GM12878 (cell line): ENCODE measurements around the gene SMCO4.

Experiments
- CREB1 ChIP-seq: IDR thresholded peaks from 2 replicates; pipeline ENCODE4 v1.6.1; 2012; ENCODE audit warnings: low read depth, mild to moderate bottlenecking, inconsistent platforms
- TCF3 ChIP-seq: IDR thresholded peaks from 2 replicates; pipeline ENCODE4 v1.6.1; 2012; ENCODE audit warnings: low read depth, mild to moderate bottlenecking, low read length, borderline replicate concordance; ENCODE audit not compliant: insufficient read depth
- TF ChIP-seq, protein P1 (sequence below), 3 experiments: IDR thresholded peaks in 2 of 3; conservative IDR thresholded peaks in 1 of 3; 2 replicates each; pipeline ENCODE4 v1.5.1; 2011; ENCODE audit warnings: low read depth in 3 of 3, low read length in 3 of 3, mild to moderate bottlenecking in 3 of 3, control low read depth in 2 of 3, moderate library complexity in 2 of 3, inconsistent platforms in 1 of 3, mixed read lengths in 1 of 3; ENCODE audit not compliant: control insufficient read depth in 2 of 3, insufficient read depth in 1 of 3; ENCODE audit errors: extremely low read depth in 1 of 3
- TF ChIP-seq, protein P2 (sequence below): IDR thresholded peaks from 2 replicates; pipeline ENCODE4 v1.6.1; 2012; ENCODE audit warnings: low read depth, low read length, improper control_type of control experiment
- TF ChIP-seq, protein P3 (sequence below): fragments of 450-650 bp; IDR thresholded peaks from 2 replicates; pipeline ENCODE4 v1.6.1; 2016; ENCODE audit warnings: mild to moderate bottlenecking

DNA sequence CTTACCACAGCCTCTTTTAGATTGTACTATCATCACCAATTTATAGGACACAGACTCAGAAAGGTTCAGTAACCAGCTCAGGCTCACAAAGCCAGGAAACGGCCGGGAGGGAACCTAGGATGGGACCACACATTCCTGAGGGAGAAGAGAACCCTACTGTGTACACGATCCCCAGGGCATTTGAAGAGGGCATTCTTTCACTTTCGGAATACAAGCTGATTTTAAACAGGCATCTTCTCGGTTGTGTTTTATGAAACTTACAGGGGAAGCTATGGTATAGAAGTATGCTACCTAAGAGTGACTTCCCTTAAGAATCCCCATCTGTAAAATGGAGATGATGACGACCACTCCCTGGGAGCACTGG is 19.0 kb downstream of the SMCO4 start:
- TF ChIP-seq TCF3 (no peak), CREB1 (0 out of 2 replicates have a peak, but pooled peaks have one; percentile 0)
- TF ChIP-seq, protein P1, sequence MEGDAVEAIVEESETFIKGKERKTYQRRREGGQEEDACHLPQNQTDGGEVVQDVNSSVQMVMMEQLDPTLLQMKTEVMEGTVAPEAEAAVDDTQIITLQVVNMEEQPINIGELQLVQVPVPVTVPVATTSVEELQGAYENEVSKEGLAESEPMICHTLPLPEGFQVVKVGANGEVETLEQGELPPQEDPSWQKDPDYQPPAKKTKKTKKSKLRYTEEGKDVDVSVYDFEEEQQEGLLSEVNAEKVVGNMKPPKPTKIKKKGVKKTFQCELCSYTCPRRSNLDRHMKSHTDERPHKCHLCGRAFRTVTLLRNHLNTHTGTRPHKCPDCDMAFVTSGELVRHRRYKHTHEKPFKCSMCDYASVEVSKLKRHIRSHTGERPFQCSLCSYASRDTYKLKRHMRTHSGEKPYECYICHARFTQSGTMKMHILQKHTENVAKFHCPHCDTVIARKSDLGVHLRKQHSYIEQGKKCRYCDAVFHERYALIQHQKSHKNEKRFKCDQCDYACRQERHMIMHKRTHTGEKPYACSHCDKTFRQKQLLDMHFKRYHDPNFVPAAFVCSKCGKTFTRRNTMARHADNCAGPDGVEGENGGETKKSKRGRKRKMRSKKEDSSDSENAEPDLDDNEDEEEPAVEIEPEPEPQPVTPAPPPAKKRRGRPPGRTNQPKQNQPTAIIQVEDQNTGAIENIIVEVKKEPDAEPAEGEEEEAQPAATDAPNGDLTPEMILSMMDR (IDR thresholded peaks at IDR 0.05 in 2 of 3, conservative IDR thresholded peaks at IDR 0.05 in 1 of 3; ENCODE audit: control insufficient read depth in 2 of 3, extremely low read depth in 1 of 3, insufficient read depth in 1 of 3, low read depth in 3 of 3, low read length in 3 of 3): no peak
- TF ChIP-seq, protein P2, sequence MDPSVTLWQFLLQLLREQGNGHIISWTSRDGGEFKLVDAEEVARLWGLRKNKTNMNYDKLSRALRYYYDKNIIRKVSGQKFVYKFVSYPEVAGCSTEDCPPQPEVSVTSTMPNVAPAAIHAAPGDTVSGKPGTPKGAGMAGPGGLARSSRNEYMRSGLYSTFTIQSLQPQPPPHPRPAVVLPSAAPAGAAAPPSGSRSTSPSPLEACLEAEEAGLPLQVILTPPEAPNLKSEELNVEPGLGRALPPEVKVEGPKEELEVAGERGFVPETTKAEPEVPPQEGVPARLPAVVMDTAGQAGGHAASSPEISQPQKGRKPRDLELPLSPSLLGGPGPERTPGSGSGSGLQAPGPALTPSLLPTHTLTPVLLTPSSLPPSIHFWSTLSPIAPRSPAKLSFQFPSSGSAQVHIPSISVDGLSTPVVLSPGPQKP: no peak
- TF ChIP-seq, protein P3, sequence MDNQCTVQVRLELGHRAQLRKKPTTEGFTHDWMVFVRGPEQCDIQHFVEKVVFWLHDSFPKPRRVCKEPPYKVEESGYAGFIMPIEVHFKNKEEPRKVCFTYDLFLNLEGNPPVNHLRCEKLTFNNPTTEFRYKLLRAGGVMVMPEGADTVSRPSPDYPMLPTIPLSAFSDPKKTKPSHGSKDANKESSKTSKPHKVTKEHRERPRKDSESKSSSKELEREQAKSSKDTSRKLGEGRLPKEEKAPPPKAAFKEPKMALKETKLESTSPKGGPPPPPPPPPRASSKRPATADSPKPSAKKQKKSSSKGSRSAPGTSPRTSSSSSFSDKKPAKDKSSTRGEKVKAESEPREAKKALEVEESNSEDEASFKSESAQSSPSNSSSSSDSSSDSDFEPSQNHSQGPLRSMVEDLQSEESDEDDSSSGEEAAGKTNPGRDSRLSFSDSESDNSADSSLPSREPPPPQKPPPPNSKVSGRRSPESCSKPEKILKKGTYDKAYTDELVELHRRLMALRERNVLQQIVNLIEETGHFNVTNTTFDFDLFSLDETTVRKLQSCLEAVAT: no peak
